ENCODE results near the gene RPS10.

Gene RPS10

DNA sequence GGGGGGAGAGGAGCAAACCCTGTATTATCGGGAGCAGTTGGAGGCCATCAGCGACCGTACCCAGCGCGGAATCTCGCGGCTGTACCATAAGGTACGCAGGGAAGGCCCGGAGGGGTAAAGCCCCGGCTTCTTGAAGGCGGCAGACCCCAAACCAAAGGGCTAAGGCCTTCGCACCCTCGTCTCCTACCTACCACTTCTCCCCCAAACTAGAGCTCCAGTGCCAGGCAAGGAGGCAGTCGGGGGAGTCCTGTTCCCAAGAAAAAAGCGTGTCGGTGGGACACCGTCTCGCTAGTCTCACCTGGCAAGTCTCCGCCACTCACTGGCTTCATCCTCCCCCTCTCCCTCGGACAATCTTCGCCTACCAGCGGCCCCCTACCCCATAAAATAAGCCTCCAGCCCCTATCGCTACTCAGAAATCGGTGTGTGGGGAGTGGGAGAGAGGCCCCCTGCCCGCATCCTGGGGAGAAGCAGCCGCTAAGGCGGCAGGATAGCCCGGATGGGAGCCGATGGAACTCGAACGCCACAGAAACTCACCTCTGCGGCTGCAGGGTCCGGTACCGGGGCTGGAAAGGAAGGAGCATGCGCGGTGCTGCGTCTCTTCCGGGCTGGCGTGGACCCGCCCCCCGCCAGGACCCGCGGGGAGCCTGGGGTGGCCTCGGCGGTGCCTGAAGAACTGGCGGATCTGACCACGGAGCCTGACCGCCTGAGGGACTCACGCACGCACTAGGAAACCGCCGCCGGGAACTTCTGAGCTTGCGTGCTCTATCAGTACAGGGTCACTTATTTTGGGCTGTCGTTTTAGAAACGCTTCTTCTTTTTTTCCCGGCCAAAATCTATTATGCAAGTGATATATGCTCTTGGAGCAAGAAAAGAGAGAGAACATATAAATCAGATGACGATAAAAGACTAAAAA is at the start of gene RPS10:
RPS10 (minus strand) TSS at position 572 of the 913 bp plus-strand sequence. CDS start 848 bp downstream, outside the sequence.
- DNase-seq (ENCODE audit: low read depth in 2 of 2), result peak; percentile 80 to 85

DNA sequence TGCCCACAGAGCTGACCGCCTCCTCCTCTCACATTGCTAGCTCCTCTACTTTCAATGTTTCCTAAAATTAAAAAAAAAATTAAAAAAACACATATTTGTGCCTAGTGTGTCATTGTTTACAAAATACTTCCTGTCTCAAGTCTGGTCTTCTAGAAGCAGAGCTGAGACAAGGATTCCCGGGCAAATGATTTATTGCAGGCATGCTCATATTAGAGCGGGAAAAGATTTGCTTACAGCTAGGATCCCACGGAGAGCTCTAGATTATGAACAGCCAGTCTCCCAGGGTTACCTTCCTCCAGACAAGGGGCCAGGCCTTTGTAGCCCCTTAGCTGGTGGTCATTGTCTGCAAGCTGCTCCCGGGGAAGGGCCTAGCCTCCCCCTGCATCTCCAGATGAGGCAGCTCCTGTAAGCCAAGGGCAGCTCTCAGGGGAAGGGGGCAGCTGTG is 49.4 kb upstream of the RPS10 start:
- no peak for DNase-seq (ENCODE audit: low read depth in 2 of 2)

DNA sequence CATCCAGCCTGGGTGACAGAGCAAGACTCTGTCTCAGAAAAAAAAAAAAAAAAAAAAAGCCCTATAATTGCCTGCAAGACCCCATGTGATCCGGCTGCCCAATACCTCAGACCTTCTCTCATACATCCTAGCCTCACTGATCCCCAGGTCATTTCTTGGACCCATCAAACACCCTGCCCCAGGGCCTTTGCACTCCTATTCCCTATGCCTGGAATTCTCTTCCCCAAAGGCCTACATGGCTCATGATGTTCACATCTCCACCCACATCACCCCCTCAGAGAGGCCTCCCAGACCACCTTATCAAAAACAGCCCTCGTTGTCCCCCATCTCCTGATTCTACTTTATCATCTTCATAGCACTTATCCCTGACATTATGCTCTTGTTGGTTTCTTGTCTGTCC is 48.9 kb upstream of the RPS10 start:
- DNase-seq (ENCODE audit: low read depth in 2 of 2), result no peak

DNA sequence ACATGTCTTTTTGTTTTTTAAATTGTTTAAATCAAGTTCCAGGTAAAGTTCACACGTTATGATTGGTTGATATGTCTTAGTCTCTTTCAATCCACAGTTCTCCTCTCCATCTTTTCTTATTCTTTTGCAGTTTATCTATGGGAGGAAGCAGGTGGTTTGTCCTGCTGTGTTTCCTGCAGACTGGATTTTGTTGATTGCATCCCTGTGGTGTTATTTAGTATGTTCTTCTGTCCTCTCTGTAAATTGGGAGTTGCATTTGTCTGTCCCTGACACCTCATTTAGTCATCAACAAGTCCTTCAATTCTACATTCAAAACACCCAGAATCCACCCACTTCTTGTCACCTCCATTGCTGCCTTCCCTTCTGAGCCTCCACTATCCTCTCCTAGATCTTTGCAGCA is 48.1 kb upstream of the RPS10 start:
- no peak for DNase-seq (ENCODE audit: low read depth in 2 of 2)

DNA sequence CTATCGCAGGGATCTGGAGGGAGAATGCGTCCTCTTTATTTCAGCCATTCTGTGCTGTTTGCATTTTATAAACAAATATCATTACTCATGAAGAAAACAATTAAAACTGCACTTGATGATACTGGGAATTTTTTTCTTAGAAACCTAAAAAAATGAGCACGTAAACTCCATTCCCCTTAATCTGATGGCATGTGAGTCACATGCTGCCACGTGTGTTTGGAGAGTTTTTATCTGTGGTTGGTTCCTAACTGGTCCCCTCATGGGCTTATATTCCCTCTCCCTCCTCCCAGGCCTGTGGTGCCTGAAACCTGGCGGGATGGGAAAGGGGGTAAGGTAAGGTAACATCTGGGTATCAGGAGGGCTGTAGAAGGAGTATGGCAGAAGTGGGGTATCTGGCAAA is 46.6 kb upstream of the RPS10 start:
- no peak for DNase-seq (ENCODE audit: low read depth in 2 of 2)

DNA sequence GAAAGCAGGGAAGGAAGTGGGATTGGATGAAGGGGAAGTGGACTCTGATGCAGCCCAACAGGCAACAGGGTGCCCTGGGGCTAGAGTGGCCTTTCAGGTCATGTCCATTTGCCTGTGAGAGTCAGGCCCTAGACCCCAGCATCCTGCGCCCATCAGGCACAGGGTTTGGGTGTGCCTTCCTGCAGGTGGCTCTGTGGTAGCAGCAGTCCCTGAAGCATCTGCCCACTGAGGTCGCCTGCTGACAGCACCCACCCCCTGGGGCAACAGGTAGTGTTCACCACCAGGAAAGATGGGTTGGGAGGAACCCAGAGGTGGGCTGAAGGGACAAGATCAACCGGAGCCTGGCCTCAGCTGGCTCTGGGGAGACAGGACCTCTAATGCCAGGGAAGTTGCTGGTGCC is 43.6 kb upstream of the RPS10 start:
- DNase-seq (ENCODE audit: low read depth in 2 of 2), result no peak

DNA sequence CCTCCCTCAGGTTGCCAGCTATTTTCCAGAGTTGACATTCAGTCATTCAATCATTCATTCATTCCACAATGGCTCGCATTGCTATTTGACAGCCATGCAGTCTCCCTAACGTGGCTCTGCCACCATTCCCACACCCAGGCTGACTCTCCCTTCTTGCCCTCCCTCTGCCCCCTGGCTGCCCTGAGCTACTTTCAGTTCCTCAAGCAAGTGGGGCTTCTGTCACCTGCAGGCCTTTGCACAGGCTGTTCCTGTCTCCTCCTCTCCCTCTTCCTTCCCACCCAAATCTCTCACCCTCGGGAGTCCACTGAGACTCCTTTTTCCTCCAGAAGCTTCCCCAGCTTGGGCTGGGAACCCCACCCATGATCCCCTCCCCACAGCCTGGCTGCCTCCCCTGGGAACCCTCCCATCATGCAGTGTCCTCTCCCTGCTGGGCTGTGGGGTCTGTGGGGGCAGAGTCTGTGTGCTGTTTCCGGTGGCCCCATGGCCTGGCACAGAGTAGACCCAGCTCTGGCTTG is 42.6 kb upstream of the RPS10 start:
- DNase-seq (ENCODE audit: low read depth in 2 of 2), result no peak

DNA sequence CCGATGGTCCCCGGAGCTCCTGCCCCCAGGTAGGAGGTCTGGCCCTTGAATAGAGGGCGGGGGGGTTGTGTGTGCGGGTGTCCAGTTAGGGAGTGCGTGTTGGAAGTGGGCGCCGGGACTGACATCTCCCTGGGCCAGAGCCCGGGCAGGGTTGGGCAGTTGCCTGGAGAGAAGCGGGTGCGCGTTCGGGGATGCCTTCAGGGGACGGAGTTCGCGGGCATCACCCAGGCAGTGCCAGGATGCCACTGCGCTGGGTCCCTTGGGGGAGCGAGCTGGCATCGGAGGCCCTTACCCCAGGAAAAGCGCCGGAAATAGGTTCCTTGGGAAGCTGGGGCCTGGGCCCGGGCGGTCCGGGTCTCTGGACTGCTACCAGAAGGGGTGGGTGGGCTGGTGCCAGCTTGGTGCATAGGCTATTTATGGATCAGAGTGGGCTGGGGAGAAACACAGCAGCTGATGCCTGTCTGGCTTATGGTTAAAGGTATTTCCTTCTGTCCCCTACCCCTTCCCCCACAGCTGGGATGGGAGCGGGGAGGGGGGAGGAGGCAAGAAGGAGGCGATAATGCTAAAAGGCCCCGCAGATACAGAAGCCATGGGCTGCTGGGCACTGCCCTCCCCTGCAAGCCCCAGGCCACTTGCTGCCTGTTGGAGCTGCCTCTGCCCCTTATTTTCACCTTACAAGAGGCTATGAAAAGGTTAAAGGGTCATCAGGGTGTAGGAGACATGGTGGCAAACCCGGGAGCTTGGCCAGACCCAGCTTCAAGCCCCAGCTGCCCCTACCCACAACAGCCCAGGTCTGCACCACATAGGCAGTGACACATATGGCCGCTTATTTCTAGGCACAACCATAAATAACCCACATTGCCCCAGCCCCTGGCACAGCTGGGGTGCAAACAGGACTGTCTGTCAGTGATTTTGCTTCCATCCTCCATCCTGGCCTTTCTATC is 40.6 kb upstream of the RPS10 start:
- DNase-seq (ENCODE audit: low read depth in 2 of 2), result no peak

DNA sequence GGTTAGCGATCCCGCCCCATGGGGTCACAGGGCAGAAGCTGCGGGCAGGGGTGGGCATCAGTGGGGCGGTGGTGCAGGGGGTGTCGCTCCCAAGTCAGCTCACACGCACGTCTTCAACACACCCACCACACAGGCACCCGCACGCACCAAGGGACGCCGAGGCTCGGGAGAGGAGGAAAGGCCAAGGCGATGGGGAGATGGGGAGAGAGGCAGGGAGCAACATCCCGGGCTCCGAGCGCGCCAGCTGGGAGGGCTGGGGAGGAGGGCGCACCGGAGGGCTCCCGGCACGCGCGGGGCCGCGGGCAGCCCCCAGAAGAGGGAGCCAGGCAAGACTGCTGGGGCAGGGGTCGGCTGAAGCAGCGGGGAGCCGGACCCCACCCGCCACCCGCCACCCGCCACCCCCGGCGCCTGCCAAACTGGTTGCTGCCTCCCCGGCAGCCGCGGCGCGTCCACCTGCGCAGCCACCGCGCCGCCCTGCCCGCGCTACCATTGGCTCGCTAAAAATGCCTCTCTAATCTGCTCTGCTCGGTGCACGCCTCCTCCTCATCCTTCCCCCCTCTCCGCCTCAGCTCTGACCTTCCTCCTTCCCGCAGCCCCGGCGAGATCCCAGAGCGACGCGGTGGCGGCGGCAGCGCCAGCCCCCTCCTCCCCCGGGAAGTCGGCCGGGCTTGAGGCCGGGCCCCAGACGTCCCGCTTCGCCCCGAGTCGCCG is 39.8 kb upstream of the RPS10 start, which contains the start of gene PACSIN1:
PACSIN1 (plus strand) TSS at position 546 of the 711 bp plus-strand sequence. CDS start 60,230 bp downstream, outside the sequence.
- no peak for DNase-seq (ENCODE audit: low read depth in 2 of 2)

DNA sequence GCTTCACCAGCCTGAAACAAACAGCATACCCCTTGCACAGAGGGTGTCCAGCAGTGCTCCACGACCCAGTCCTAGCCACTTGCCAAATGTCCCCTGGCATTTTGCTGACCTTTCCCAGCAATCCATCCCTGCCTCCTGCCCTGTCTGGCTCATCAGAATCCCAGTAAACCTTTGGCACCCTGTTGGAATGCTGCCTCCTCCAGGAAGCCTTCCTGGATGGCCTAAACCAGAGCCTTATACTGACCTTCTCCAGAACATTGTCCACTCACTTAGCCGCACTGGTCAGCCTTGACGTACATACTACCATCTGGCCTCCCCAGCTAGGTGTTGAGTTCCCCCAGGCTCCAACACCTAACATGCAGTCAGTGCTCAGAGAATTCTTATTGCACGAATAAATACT is 38.0 kb upstream of the RPS10 start:
- DNase-seq (ENCODE audit: low read depth in 2 of 2), result no peak

DNA sequence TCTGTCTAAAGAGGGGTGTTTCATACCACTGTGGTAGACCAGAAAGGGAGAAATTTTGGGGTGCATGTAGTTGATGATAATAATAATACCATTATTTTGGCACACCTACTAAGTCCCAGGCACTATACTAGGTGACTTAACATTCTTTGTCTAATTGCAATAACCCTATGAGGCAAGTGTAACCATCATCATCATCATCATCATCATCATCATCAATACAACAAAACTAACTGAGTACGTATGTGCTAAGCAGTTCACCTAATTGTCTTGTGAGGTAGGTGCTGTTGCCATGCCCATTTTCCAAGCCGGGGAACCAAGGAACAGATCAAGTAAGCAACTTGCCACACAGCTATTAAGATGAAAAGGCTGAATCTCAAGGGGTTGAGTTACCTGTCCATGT is 37.4 kb upstream of the RPS10 start:
- no peak for DNase-seq (ENCODE audit: low read depth in 2 of 2)

DNA sequence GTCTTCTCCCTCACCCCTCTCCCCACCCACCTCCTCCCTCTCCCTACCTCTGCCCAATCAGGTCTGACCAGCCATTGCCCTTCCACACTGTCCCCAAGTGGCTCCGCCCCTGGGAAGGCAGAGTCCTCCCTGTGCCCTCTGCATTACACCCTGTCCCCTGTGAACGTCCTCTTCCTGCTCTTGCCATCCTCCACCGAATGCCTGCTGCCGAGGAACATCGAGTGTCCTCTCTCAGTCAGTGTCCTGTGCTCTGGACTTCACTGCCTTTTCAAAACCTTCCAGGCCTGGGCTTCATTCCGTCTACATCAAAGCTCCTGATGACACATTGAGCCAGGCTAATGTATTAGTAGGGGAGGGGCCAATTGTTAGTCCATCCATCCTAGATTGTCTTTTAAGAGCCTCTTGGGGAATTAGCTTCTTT is 36.7 kb upstream of the RPS10 start:
- DNase-seq (ENCODE audit: low read depth in 2 of 2), result no peak

DNA sequence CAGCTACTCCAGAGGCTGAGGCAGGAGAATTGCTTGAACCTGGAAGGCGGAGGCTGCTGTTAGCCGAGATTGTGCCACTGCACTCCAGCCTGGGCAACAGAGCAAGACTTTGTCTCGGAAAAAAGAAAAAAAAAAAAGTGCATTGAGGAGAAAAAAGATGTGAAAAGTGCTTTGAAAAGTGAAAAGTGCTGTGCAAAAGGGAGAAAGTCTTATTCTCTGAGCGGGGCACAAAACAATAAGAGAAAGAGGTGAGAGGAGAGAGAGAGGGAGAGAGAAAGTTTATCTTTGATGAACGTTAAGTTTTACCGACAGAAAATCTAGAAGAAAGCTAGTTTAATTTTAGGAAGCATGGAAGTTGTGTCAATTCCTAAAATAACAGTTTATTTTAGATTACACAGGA is 36.1 kb upstream of the RPS10 start:
- no peak for DNase-seq (ENCODE audit: low read depth in 2 of 2)

DNA sequence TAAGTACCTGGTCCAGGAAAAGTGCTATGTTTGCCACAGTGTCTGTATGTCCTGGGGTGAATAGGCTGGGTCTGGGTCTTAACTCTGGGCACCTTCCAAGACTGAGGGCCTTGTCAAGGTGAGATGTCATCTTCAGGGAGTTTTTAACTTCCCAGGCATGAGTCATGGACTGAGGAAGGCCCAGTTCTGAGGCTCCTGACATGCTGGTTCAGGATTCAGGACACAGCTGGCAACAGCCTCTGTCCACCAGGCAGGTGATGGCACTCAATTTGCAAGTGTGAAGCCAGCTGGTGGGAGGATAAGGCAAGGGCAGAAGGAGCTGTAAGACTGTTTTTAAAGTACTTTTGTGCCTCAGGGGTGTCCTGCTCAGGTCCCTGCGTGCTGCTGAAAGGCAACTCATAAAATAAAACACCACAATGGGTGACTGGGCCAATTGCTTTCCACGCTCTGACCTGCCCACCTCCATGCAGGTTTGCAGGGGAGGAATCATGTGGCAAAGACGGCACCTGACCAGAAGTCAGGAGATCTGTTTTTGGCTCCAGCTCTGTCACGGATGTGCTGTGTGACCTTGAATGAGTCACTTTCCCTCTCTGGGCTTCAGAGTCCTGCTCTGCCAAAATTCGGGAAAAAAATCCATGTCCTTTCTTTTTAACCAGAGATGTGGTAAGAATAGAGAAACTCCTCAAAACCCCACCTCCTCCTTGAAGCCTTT is 35.1 kb upstream of the RPS10 start:
- DNase-seq (ENCODE audit: low read depth in 2 of 2), result no peak

DNA sequence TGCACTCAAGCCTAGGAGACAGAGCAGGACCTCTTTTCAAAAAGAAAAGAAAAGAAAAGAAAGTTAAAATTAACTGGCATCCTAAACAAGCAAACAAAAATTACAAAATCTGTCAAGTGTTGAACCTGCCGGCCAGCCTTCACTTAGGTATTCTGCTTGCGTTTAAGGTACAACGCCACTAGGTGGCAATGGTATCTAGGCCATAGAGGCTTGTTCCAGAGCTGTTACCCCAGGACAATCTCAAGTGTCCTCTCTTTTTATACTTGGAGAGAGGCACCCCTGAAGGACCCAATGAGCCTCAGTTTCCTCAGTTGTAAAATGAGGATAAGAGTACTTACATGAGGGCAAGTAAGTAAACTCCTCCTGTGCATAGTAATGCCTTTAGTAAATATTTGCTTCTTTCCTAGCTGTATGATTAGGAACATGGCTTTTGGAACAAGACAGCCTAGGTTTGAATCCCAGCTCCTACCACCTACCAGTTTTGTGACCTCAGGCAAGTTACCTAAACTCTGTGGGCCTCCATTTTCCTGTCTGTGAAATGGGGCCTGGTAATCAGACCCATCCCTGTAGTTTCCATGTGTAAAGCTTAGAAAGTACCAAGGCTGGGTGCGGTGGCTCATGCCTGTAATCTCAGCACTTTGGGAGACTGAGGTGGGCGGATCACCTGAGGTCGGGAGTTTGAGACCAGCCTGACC is 34.2 kb upstream of the RPS10 start:
- peak; percentile 17 to 24 for DNase-seq (ENCODE audit: low read depth in 2 of 2)

DNA sequence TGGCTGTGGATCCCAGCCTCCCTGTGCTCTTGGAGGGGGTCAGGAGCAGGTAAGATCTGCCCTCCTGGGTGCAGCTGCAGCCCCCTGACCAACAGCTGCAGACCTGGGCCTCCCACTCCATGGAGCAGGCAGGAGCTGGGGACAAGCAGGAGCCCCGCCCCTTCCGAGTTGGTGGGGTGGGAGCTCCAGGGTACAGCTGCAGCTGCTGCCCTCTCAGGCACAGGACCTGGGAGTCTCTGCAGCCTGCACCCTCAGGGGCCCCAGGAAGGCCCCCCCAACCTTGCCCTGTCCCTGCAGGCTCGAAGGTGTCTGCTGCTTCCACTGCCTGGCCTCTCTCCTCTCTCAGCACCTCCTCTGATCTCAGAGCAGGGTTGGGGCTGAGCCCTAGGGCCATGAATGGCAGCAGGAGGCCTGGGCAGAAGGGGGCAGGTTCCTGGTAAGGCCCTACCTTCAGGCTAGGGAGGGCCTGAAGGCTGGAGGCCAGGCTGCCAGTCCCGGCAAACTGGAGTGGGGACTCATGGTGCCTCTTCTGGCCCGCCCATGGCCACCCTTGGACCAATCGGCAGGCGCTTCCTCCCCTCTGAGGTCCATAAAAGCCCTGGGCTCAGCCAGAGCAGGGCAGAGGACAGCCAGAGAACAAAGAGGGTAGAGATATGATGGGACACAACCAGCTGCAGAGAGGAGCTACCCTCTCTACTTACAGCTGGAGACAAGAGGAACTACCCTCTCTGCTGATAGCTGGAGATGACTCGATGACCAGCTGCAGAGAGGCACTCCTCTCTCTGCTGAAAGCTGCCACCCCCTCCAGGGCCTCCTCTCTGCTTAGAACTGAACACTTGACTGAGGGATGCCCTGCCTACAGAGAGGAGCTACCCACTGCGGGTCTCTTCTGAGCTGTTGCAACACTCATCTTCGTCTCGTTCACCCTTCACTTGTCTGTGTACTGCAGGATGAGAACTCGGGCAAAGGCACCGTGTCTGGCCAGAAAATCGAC is 32.2 kb upstream of the RPS10 start:
- no peak for DNase-seq (ENCODE audit: low read depth in 2 of 2)

DNA sequence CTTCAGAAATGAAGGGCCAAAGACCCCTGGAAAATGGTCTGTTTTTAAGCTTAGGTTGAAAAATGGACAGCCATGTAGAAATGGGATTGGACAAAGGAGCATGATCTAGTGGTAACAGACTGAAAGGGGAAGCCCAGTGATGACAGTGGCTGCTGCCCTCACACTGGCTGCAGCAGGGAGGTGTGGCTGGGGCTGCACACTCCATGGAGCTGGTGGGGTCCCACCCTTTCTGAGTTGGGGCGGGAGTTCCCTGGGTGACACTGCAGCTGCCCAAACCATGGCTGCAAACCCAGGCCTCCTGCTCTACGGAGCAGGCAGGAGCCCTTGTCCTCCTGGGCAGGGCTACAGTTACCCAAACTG is 31.5 kb upstream of the RPS10 start:
- DNase-seq (ENCODE audit: low read depth in 2 of 2), result no peak

DNA sequence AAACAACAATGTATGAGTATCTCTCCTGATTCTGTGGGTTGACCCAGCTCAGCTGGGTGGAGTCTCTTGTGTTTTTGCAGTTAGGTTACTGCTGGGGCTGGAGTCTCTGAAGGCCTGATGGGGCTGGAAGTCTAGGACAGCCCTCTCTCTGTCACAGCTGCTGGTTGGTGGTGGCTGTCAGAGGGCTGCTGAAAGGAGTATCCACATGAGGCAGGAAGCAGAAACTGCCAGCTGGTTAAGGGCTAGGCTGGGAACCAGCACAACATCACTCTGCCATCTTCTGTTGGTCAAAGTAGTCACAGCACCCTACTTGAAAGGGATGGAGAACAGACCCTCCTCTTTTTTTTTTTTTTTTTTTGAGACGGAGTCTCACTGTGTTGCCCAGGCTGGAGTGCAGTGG is 30.0 kb upstream of the RPS10 start:
- no peak for DNase-seq (ENCODE audit: low read depth in 2 of 2)

DNA sequence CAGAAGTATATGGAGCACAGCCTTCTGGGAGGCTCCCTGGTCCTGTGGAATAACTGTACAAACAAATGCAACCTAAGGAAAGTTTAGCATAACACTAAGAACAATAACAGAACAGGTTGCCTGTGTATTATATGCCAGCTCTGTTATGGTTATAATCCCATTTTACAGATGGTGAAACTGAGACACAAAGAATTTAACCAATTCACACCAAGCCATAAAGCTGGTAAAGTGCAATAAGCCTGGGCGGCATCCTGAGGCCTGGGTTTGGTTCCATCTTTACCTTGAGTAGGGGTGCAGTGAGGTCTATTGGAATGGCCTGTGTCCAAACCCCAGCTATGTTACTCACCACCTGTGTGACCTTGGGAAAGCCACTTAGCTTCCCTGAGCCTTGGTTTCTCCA is 25.3 kb upstream of the RPS10 start:
- DNase-seq (ENCODE audit: low read depth in 2 of 2), result no peak

Data from activated CD8-positive, alpha-beta memory T cell treated with anti-CD3 and anti-CD28 coated beads for 4 hours (primary cell).